AG04450 (cell line): ENCODE results near the gene ISG20L2. TPM values are rescaled to one million over a fixed set of nuclear protein-coding genes. Genes with fewer than 3 reads are reported as not detected.

Experiments used
- CTCF ChIA-PET: fragments of 300-600, 350-600 bp; formaldehyde crosslinking; extraction: SDS; loops from one replicate; lab custom pipeline; 2022; ENCODE audit warnings: antibody characterized with exemption, inconsistent platforms; lab: Charles Lee
- POLR2A ChIA-PET: fragments of 350-600 bp; formaldehyde crosslinking; extraction: SDS; loops from one replicate; lab custom pipeline; 2021; ENCODE audit warnings: antibody characterized with exemption, inconsistent platforms; lab: Yijun Ruan, JAX
- DNase-seq: peaks from one replicate; pipeline ENCODE4 v3.0.0-alpha.2; 2011; ENCODE audit warnings: low read depth, low spot score
- H3K27ac ChIP-seq: one replicate; pipeline ENCODE4 v1.5.1; 2012; ENCODE audit warnings: low read depth, low read length, control low read depth
- H3K27me3 ChIP-seq: one replicate; pipeline ENCODE4 v1.6.0; 2012; ENCODE audit warnings: low read length; ENCODE audit not compliant: control insufficient read depth, insufficient read depth
- H3K4me3 ChIP-seq: 2 replicates; pipeline ENCODE4 v1.5.1; 2011; ENCODE audit warnings: mild to moderate bottlenecking, low read depth, low read length, control low read depth
- H3K9me3 ChIP-seq: 2 replicates; pipeline ENCODE4 v1.5.1; 2012; ENCODE audit warnings: low read length; ENCODE audit not compliant: control insufficient read depth, insufficient read depth
- polyA plus RNA-seq: library from polyadenylated mRNA; depleted of rRNA; stranded (reverse); fragments of >200 nt; gene quantifications from 2 replicates; pipeline ENCODE4 v1.2.3, GENCODE V29; 2011
- TF ChIP-seq, protein P1 (sequence below): IDR thresholded peaks from 2 replicates; pipeline ENCODE4 v1.5.1; 2011; ENCODE audit warnings: low read depth, low read length, control low read depth, inconsistent platforms

Gene ISG20L2
- polyA plus RNA-seq, 1 experiment: 25.6 TPM

DNA sequence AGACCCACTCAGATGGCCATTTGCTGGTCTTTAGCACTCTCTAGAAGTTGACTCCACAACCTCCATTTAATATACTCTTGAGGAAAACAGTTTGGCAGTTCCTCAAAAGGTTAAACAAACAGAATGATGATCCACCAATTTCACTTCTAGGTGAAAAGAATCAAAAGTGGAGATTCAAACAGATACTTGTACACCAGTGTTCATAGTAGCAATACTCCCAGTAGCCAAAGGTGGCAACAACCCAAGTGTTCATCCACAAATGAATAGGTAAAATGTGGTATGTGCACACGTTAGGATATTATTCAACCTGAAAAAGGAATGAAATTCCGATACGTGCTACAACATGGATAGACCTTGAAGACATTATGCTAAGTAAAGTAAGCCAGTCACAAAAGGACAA lies 45.0 kb upstream of the ISG20L2 start:
- no peak for DNase-seq
- H3K9me3 ChIP-seq: no peaks in the 10 kb centered on the region
- H3K4me3 ChIP-seq: no peak overlapping the region
- TF ChIP-seq, protein P1, sequence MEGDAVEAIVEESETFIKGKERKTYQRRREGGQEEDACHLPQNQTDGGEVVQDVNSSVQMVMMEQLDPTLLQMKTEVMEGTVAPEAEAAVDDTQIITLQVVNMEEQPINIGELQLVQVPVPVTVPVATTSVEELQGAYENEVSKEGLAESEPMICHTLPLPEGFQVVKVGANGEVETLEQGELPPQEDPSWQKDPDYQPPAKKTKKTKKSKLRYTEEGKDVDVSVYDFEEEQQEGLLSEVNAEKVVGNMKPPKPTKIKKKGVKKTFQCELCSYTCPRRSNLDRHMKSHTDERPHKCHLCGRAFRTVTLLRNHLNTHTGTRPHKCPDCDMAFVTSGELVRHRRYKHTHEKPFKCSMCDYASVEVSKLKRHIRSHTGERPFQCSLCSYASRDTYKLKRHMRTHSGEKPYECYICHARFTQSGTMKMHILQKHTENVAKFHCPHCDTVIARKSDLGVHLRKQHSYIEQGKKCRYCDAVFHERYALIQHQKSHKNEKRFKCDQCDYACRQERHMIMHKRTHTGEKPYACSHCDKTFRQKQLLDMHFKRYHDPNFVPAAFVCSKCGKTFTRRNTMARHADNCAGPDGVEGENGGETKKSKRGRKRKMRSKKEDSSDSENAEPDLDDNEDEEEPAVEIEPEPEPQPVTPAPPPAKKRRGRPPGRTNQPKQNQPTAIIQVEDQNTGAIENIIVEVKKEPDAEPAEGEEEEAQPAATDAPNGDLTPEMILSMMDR: 0 out of 2 replicates have a peak, but pooled peaks have one; percentile 7
- CTCF ChIA-PET: no interaction called here
- no peak overlapping the region for H3K27ac ChIP-seq
- H3K27me3 ChIP-seq: no peaks in the 10 kb centered on the region
- POLR2A ChIA-PET: no interaction called here

DNA sequence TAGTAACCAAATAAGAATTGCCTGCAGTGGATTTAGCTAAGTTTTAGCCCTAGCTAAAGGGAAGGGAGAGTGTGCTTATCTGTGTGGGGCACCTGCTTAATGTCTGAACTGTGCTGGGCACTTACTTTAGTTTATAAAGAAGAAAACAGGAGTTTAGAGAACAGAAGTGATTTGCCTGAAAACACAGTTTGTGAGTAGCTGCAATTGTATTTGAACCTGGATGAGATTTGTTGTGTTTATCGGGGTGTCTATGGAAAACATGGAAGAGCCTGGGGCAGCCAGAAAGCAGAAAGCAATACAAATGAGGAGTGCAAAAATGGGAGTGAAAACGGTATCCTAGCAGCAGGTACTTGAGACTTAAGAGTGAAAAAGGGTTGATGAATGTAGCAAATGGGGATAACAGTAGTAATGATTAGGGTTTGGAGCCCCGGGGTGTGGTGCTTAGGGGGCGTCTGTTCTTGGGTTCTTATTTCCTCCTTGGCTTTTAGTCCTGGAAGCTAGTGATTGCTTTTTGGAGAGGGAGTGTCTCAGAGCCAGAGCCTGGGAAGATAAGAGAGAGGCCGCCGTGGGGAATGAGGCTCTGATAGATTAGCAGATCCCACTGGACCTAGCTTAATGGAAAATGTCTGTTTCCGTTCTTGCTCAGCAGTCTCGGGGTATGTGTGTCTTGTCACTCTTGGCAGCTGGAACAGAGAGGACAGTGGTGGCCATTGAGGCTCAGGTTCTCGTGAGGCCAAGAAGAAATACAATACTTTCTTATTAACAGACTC lies 44.3 kb upstream of the ISG20L2 start:
- Histone ChIP-seq H3K4me3 (no peak overlapping the region), H3K27me3 (no peaks in the 10 kb centered on the region), H3K9me3 (peaks cover 1% of the 10 kb centered on the region; the same call in 1 of the 2 replicates), H3K27ac (no peak overlapping the region)
- CTCF ChIA-PET: interaction anchor here (0.8 to 1.4 kb wide), 4 partner anchors 9 to 83 kb away, joined by 3 to 4 read pairs (median 3); no protein-coding TSS in a partner anchor
- POLR2A ChIA-PET: no interaction called here
- TF ChIP-seq, protein P1: no peak
- DNase-seq: no peak

DNA sequence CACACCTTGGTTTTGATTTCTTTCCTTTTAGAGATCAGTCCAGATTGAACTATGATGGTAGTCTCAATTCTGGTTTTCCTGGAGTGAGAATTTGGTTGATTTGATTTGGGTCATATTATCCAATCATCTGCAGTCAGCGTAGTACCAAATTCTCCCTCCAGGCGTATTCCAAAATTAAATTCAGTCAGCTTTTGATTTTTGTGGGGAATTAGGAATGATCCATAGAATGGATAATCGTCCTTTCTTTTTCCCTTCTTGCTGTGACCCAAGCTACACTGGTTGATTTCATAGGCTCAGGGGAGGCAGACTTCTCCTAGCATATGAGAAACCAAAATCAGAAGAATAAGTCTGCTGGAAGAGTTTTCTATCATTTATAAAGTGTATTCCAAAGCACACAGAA lies 43.7 kb upstream of the ISG20L2 start:
- Histone ChIP-seq H3K9me3 (peaks cover 6% of the 10 kb centered on the region; the same call in 1 of the 2 replicates), H3K27ac (no peak overlapping the region), H3K4me3 (no peak overlapping the region), H3K27me3 (no peaks in the 10 kb centered on the region)
- no peak for DNase-seq
- CTCF ChIA-PET: interaction anchor here (1.0 to 3.8 kb wide), 4 partner anchors 10 to 82 kb away, joined by 3 to 18 read pairs (median 4); no protein-coding TSS in a partner anchor
- TF ChIP-seq, protein P1: peak; percentile 21; the same call in 1 of the 2 replicates
- POLR2A ChIA-PET: no interaction called here

DNA sequence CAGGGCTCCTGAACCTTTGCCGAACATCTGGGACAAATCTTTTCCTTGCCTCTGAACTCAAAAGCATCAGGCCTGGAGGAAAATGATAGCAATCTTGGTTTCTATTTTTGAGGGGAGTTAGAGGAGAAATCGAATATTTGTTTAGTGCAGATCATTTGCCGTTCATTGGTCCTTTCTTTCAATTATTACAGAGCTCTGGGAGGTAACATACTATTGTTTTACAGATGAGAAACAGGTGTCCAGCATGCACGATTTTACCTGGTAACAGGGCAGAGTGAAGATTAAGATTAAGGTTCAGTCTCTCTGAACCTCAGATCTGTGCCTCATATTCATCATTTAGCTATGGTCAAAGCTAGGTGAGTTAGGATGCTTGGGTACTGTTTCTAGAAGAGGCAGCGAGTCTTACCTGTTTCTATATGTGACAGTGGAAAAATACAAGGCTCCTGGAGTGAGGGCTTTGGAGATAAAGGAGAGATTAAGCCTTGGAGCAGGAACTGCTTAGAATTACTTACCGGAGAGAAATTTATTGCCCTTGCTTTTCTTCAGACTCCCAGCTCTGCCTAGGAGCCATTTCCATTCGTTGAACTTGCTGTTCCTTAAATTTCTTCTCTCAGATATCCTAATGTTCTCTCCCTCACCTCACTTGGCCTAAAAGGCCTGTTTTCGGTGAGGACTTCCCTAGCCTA lies 40.2 kb upstream of the ISG20L2 start:
- Histone ChIP-seq H3K4me3 (peak overlapping the region; percentile 95), H3K27ac (no peak overlapping the region), H3K27me3 (no peaks in the 10 kb centered on the region), H3K9me3 (peaks cover 6% of the 10 kb centered on the region; the same call in 1 of the 2 replicates)
- CTCF ChIA-PET: interaction anchor here (0.9 to 3.8 kb wide), 2 partner anchors 43 to 109 kb away, joined by 3 to 18 read pairs; no protein-coding TSS in a partner anchor
- TF ChIP-seq, protein P1: no peak
- POLR2A ChIA-PET: interaction anchor here (1.0 to 1.4 kb wide), 4 partner anchors 13 to 79 kb away, joined by 3 to 6 read pairs (median 4); partner anchors contain the start of gene MRPL24
- no peak for DNase-seq
